ENCODE results near the gene IPP.
"Not testable (repeated sequence)": the region's sequence is repeated elsewhere in the genome, so short reads cannot be mapped to it uniquely, and the experiment has no call there.

The IPP gene

DNA sequence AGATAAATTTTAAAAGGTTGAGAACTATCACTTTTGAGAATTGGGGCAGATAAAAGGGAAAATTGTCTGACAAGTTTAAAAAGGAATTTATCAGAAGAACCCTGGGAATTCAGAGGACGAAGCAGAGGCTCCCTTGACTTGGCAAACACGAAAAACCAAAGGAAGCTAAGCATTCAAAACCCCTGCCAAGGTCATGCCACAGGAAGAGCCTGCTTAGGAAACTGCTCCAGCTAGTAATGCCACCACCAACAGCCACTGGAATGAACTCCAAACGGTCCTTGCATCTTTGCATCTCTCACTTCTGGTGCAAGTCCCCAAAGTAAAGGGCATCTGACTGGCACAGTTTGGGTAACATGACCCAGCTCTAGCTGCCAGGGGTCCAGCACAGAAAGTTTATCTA lies 71.3 kb downstream of the IPP start:
- DNase-seq, result no peak

DNA sequence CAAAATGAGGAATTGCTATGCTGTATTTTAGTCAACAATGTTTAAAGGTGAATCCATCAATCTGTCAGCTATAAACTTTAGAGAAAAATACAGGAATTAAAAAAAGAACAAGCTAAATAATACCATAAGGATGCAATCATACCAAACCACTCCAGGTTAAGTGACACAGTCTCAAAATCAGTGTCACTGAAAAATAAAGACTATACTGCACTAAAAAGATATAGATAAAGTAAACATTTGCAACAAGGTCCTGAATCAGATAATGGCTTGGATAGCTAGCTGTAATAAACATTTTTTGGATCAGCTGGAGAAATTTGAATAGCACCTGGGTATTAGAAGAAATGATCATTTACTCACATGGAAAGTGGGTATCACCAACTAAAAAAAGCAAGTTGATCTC lies 72.0 kb downstream of the IPP start:
- DNase-seq, result no peak

DNA sequence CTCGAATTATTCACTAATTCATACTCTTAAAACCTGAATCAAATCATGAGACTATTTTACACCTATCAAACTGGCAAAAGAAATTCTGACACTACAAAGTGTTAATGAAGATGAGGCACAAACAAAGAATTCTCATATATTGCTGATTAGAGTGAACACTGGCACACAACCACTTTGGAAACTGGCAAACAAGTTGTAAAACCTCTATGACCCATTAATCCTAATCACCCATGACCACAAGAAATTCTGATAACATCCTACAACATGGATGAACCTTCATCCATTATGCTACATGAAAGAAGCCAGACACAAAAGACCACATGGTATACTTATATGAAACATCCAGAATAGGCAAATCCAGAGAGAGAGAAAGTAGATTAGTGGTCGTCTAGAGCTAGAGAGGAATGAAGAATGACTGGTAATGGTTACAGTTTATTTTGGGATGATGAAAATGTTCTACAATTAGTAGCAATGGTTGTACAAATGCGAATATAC lies 72.7 kb downstream of the IPP start:
- DNase-seq, result no peak

DNA sequence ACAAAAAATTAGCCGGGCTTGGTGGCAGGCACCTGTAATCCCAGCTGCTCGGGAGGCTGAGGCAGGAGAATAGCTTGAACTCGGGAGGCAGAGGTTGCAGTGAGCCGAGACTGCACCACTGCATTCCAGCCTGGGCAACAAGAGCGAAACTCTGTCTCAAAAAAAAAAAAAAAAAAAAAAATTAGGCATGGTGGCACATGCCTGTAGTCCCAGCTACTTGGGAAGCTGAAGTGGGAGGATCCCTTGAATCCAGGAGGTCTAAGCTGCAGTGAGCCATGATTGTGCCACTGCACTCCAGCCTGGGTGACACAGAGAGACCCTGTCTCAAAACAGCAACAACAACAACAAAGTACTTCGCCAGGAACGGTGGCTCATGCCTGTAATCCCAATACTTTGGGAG lies 73.9 kb downstream of the IPP start:
- DNase-seq, result not testable (repeated sequence)

DNA sequence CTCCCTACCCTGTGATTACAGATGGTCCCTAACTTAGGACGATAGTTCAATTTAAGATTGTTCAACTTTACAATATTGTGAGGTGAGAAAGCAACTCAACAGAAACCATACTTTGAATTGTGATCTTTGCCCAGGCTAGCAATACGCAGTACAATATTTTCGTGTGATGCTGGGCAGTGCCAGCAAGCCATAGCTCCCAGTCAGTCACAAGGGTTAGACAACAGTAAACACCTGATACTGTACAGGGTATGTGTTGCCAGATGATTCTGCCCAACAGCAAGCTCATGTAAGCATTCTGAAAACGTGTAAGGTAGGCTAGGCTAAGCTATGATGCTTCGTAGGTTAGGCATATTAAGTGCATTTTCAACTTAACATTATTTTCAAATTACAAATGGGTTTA lies 76.0 kb downstream of the IPP start:
- no peak for DNase-seq

DNA sequence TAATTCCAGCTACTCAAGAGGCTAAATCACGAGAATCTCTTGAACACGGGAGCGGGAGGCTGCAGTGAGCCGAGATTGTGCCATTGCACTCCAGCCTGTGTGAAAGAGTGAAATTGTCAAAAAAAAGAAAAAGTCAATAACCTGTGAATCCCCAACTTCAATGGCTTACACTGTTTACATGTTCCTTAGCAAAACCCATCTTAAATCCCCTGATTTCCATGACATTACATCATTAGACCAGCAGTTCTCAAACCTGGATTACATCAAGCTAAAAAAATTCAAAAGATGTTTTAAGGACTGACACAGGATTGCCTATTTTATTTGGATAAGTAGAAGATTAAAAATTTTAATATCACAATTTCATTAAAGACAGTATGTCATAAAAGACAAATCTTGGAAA lies 76.5 kb downstream of the IPP start:
- DNase-seq, result no peak

DNA sequence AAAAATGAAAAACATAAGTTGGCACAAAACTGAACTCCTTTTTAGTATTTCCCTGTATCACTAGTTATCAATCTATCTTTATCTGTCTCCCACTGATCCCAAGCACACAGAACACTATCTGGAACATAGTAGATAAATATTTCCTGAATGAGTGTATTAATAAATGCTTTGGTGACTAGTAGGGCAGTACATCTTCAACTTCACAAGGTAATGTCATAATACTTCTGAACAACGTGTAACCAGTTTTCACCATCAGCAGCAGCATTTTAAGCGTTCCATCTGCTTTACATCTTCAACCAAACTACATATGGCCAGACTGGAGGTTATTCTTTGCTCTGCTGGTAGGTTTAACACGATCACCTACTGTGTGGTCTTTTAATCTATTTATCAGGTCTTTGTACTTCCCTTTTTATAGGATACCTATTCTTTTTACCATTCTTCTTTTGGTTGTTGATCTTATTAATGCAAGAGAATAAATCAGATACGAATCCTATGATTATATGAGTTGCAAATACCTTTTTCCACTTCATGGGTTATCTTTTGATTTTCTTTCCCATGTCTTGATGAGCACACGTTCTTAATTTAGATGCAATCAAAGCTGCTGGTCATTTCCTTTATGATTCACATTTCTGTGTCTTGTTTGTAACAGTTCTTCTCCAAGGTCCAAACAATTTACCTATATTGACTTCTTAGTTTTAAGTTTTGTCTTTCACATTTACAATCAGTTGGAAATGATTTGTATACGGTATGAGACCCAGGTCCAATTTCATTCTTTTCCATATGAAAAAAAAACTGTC lies 80.4 kb downstream of the IPP start:
- DNase-seq, result no peak

DNA sequence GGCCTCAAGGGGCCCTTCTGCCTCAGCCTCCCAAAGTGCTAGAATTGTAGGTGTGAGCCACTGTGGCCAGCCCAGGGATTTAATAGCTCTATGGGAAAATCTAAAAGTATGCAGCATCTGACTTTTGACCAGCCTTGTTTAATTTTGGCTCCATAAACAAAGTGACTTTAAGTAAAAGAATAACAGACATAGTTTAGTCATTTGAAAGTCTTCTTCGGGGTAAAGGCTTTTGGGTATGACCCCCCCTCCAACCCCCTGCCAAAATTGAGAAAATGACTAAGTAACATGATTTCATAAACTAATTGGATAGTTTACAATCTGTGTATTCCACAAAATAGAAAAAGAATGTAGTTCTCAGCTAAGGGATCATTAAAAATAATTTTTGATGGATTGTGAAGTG lies 81.1 kb downstream of the IPP start:
- DNase-seq, result no peak

DNA sequence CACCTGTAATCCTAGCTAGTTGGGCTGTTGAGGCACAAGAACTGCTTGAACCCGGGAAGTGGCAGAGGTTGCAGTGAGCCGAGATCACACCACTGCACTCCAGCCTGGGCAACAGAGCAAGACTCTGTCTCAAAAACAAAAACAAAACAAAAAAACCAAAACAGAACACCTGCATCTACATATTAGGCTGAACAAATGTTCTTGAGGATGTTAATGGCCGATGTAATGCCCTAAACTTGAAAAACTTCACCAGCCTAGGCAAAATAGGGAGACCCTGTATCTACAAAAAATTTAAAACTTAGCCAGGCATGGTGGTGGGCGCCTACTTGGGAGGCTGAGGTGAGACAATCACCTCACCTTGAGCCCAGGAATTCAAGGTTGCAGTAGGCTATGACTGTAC lies 81.9 kb downstream of the IPP start:
- DNase-seq, result no peak

DNA sequence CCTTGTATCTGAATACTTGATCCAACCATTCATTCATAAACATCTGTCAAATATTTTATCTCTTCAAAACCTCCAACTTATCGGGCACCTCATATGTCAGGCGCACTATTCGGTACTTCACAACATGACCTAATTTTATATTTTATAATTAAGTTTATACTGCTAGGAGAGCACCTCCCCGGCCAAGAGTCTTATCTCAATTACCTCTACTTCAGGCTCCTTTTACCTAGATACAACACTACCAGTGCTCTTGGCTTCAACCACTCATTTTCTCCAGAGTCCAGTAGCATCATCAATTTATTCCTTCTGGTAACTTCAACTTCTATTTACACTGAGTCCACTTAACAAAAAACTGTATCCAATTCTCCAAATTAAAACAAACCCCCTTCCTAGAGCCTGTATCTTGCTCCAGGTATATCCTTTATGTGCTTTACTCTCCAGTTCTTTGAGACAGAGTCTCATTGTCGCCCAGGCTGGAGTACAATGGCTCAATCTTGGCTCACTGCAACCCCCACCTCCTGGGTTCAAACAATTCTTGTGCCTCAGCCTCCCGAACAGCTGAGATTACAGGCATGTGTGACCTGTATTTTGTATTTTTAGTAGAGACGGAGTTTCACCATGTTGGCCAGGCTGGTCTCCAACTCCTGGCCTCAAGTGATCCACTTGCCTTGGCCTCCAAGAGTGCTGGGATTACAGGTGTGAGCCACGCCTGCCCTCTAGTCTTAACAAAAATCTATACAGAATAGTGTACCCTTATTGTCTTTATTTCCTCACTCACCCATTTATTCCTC lies 82.9 kb downstream of the IPP start:
- no peak for DNase-seq

DNA sequence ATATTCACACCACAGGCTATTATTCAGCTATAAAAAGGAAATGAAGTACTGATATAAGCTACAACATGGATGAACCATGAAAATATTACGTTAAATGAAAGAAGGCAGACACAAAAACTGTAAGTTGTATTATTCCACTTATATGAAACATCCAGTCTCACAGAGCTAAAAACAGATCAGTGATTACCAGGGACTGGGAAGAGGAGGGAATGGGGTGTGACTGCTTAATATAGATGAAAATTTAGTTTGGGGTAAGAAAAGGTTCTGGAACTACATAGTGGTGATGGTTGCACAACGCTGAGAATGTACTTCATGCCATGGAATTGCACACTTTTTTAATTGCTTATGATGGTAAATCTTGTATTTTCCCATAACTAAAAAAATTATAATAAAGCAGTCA lies 83.6 kb downstream of the IPP start:
- no peak for DNase-seq

DNA sequence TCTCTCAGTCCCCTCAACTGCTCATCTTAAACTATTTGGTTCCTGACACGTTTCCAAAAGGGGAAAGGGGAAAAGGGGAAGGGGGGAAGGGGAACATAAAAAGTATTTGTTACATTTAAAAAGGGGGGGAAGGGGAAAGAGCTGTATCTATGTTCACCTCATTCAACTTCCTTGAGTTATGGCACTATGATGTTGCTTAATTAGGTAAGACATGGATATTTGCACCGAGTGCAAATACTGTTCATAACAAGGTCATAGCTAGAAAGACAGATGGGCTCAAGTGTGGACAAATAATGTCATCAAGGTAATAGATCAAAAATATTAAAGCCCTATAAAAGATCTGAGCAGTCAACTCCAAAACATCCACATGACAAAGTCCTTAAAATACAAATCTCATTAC lies 90.1 kb downstream of the IPP start:
- no peak for DNase-seq

DNA sequence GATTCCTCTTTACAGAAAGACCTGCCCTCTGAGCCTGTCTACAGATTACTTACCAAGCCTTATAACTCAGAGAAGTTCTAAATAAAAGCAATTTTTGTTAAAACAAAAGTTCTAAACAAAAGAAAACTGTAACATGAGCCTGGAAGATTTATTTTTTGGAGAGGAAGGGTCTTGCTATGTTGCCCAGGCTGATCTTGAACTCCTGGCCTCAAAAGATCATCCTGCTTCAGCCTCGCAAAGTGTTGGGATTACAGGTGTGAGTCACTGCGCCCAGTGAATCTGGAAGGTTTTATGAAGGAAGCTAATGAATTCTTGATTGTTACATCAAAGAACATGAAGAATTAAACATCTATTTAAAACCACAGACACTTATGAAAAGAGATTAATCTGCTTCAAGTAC lies 91.2 kb downstream of the IPP start:
- DNase-seq, result no peak

DNA sequence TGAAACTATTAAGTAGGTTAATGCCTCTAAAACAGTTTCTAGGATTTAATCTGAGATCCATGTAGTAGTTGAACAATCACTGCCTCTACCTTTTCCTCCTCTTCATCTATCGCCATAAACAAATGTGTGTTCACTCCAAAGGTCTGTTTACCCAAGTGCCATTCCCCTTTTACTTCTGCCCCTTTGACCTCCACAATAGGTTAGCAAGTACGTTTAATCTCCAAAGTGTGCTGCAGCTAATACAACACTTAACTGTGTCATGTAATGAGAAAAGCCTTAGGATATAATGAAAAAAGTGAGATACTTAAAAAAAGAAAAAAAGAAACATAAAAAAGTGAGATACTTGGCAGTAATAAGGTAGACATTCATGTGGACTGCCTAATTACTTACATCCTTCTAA lies 92.3 kb downstream of the IPP start:
- no peak for DNase-seq

DNA sequence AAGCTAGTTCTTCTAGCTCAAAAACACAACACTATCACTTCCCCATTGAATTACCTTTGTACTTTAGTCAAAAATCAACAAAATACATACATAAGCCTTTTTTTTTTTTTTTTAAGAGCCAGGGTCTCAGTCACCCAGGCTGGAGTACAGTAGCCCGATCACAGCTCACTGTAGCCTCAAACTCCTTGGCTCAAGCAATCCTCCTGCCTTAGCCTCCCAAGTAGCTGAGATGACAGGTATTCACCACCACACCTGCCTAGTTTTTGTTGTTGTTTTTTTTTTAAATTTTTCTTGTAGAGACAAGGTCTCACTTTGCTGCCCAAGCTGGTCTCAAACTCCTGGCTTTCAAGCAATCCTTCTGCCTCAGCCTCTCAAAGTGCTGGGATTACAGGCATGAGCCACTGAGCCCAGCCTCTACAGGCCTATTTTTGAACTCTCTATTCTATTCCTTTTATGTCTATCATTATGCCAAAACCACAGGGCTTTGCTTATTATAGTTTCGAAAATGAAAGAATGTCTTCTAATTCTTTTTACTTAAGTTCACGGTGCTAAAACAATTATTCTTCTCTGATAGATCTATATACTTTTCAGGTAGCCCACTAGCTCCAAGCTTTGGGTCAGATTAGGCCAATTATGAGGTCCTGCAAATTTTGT lies 93.8 kb downstream of the IPP start:
- no peak for DNase-seq

DNA sequence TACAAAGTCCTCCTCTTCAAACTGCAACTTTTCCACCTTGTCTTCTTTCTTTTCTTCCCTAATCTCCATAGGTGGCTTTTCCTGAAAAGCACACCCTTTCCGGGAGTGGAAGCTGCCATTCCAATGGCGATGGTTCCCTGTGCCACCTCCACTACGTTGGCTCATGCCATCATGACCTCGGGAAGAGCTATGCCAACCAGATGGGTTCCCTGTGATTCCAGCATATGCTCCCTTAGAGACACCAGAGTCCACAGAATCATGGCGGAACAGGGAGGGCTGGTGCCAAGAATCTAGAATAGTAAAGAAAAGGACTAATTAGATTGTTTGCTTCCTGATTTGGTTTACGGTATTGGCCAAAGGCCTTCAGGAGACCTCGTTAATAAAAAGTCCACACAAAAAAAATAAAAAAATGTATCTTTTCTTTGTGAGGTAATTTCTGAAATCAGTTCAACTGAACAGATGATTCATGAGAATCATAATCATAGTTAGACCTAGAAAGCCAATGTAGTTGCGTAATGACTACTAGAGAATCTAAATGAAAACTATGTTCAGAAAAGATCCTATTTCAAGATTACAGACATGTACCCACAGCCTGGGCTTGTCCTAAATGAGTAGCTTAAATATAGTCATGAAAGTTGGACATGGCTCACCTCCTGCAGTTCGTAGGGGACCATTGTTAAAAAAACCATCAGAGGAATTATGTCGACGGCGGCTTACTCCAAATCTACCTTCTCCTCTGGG lies 95.7 kb downstream of the IPP start:
- peak; percentile 15 for DNase-seq
